Endometrium (tissue), 2 donors: ENCODE data around the gene RGS7.
"Not testable (repeated sequence)": the region's sequence is repeated elsewhere in the genome, so short reads cannot be mapped to it uniquely, and the experiment has no call there.

Experiments used
- FAIRE-seq: peaks from 2 replicates; lab custom pipeline; 2012; peaks lifted over from hg19 to GRCh38; lab: Jason Lieb, UNC
- donor health status: control.
- donor health status: control.

The RGS7 gene

GRCh38 chr1:241208910-241209379 lies 148.1 kb downstream of the RGS7 start:
- FAIRE-seq: no peak

DNA sequence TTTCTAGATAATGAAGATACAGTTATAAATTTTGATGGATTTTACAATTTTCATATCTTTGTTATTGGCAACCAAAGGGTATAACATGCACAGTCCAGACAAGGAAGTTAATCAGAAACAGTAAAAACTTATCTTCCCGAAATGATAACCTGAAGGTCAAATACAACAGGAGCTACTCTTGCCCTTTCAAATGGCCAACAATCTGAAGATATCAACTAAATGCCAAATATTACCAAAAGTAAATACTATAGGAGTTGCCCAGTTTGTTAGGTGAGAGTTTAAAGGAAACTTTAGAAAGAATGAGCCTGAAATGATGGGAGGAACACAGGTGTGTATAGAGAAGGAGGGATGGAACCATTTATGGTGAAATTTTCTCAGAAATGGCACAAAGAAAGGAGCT lies 153.2 kb downstream of the RGS7 start:
- FAIRE-seq: no peak

DNA sequence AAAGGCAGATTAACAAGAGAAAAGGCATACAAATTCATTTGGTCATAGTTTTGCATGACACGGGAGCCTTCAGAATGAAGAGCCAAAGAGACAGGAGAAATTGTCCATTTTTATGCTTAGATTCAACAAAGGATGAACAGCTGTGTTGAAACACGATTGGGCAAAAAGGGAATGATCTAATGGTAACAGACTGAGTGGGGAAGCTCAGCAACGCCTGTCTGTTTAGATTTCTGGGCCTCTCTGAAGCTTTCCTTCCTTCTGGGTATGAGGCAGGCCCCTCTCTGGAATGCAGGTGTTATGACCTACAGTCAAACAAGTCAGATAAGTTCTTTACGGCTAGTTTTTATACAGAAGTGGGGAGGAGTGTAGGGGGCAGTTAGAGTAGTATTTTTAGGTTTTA lies 154.6 kb downstream of the RGS7 start:
- no peak for FAIRE-seq

DNA sequence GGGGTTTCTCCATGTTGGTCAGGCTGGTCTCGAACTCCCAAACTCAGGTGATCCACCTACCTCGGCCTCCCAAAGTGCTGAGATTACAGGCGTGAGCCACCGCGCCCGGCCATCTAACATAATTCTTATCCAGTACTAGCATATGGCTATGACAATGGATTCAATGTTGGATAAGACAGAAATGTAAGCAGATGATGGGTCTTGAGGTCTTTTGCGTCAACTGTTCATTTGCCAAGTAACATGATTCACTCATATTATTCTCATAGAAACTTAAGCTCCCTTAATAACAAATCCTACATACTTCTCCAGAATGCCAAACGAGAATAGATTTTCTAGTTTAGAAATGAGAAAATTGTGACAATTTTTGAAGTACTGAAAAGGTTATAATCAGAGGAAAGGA lies 170.3 kb downstream of the RGS7 start:
- no peak for FAIRE-seq

- no peak for FAIRE-seq
These were observed 175.0 kb downstream of the RGS7 start for GRCh38 chr1:241181971-241182370.

- FAIRE-seq: peak; percentile 65
These were observed 175.5 kb downstream of the RGS7 start for GRCh38 chr1:241181471-241181870.

- FAIRE-seq: no peak
These were observed 176.4 kb downstream of the RGS7 start for GRCh38 chr1:241180569-241180968.

DNA sequence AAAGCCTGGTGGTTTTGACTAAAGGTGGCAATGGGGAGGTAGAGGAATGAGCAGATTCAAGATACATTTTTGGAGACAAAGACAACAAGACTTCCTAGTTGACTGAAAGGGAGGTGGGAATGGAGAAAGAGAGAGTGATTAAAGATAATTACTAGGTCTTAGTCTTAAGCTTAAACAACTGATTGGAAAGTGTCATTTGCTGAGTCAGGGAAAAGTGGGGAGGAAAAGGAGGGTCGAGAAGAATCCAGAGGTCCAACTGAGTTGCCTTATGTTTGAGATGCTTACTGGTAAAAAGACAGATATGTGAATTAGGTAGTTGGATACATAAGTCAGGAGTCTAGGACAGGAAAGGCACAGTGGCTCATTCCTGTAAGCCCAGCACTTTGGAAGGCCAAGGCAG lies 179.3 kb downstream of the RGS7 start:
- no peak for FAIRE-seq

GRCh38 chr1:241172486-241172885 lies 184.5 kb downstream of the RGS7 start:
- peak; percentile 96 for FAIRE-seq

DNA sequence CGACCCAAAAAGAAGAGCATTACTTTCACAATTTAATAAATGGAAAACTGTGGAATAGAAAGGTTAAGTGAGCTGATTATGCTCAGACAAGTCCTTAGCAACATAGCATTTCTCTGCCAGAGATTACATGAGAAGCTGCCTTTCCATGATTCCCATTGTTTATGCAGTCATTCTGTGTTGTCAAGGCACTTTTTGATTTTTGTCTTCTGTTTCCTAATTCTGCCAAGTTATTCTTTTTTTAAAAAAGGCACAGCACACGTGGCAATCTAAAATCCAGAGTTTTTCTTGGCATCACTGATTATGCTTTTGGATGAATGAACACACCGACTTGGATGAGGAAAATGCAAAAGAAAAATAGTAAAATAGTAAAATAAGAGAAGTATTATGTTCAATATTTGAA lies 185.0 kb downstream of the RGS7 start:
- no peak for FAIRE-seq

DNA sequence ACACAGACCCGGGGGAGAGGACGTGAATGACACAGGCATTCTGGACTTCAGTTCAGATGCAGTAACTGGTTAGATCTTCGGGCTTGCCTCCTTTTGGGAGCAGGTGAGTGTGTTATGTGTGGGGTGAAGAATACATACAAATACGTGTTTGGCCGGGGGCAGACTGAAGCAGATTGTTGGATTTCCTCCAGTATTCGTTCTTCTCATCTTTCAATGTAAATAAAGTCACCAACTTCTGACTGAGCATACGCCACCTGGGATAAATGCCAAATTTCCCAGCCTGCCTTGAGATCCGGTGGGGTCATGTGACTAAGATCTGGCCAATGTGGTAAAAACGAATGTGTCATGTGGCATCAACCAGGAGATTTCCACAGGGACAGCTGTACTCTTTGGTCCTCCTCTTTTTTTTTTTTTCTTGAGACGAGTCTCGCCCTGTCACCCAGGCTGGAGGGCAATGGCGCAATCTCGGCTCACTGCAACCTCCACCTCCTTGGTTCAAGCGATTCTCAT lies 189.8 kb downstream of the RGS7 start:
- FAIRE-seq: no peak

DNA sequence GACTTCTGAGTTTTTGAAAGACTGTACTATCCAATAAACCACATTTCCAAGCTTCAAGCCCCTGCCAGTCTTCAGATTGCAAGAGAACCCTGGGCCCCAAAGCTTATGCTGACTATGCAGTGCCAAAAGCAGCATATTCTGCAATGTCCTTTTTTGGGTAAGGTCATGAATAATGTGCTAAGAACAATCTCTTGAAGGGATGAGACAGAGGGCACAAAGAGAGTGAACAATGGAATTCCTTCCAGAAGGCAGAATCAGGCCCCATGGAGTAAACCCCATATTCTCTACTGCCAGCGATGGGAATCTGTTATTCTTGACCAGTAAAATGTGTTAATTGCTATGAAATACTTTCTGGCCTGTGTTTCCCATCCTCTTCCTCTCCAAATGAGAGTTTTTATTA lies 190.4 kb downstream of the RGS7 start:
- FAIRE-seq: no peak

DNA sequence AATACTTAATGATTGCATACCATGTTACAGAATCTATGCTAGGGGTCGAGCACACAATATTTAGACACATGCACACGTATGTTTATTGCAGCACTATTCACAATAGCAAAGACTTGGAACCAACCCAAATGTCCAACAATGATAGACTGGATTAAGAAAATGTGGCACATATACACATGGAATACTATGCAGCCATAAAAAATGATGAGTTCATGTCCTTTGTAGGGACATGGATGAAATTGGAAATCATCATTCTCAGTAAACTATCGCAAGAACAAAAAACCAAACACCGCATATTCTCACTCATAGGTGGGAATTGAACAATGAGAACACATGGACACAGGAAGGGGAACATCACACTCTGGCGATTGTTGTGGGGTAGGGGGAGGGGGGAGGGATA lies 191.7 kb downstream of the RGS7 start:
- not testable (repeated sequence) for FAIRE-seq

DNA sequence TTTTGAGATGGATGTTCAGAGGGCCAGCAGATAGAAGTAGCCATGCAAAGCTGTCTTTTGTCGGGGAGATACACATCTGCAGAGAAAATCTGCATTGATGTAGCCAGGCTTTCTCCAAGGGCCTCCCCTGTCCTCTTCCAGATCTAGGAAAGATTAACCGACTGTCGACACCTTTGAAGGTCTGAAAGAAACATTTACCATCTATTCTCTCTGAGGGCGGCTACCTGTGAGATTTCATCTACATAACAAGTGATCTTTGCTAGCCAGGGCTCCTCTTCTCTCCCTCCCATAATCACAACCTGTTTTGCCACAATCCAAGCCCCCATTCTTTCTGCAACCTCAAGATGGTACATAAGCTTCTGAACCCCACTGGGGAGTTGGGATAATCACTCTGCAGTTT lies 193.6 kb downstream of the RGS7 start:
- FAIRE-seq: no peak

DNA sequence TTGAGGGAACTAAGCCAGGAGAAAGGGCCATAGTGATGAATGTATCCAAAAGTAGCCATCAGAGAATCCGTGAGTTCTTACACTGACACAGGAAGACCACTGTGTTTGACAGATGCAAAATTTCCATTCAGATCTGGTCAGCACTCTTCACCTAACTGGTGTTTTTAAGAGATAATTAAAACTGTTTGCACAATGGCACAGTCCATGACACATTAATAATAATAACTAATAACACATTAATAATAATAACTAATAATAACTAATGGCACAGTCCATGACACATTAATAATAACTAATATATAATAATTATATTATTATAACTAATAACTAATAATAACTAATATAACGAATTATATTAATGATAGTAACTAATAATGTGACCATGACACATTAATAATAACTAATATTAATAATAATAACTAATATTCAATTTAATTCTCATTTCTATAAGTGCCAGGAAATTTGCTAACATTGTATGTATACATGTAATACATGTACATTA lies 195.8 kb downstream of the RGS7 start:
- no peak for FAIRE-seq

DNA sequence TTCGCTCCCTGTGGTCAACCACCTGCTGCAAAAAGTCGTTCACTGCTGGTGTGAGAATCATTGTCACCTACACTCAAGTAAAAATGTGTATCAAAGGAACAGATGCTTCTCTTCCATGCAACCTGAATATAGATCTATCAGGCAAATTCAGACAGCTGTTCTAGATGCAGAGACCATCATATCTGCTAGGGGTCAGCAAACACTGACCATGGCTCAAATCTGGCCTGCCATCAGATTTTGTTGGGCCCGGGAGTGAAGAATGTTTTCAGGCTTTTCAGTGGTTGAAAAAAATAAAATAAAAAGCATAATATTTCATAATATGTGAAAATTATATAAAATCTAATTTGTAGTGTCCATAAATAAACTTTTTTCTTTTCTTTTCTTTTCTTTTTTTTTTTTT lies 199.6 kb downstream of the RGS7 start:
- no peak for FAIRE-seq

DNA sequence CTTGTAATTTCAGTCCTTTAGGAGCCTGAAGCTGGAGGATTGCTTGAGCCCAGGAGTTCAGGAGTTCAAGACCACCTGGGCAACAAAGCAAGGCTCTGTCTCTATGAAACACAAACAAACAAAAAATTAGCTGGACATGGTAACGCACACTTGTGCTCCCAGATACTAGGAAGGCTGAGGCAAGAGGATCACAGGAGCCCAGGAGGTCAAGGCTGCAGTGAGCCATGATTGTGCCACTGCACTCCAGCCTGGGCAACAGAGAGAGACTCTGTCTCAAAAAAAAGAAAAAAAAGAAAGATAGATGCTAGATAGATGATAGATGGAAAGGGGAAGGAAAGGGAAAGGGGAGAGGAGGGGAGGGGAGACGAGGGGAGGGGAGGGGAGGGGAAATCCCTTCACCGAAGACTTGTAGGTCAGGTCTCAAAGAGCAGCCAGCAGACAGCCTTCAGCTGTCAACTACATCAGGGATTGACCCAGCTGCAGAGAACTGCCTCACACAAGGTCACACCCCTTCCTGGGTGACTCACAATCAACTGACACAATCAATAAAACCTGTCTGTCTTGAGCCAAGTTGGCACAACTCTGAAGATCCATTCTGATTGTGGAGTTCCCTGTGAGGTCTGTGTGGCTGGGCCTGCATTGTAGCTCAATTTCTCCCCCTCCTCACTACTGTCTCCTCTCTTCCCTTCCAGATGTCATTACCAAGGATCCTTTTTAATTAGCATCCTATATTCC lies 200.6 kb downstream of the RGS7 start:
- FAIRE-seq: no peak

DNA sequence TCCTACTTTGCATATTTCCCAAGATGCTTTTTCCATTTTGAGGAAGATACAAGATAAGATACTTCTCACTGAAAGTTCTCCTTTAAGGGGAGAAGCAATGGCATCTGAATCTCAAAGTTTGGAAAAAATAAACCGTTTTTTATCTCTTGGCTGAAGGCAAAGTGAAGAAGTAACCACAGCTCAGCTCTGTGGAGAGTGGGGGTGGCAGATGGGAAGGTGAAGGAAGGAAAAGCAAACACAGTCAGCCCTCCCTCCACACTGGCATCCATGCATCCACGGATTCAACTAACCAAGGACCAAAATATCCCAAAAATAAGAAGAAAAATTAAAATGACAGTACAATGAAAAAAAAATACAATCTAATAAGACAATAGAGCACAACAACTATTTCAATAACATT lies 211.1 kb downstream of the RGS7 start:
- FAIRE-seq: no peak

- no peak for FAIRE-seq
These were observed 213.1 kb downstream of the RGS7 start for GRCh38 chr1:241143765-241144442.

DNA sequence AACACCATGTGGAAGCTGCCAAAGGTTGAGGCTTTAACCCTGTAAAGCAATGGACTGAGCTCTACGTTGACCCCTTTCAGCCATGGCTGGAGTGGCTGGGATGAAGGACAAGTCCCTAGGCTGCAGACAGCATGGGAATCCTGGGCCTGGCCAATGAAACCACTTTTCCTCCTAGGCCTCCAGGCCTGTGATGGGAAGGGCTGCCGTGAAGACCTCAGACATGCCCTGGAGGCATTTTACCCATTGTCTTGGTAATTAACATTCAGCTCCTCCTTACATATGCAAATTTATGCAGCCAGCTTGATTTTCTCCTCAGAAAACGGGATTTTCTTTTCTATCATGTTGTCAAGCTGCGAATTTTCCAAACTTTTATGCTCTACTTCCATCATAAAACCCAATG lies 214.5 kb downstream of the RGS7 start:
- FAIRE-seq: no peak

DNA sequence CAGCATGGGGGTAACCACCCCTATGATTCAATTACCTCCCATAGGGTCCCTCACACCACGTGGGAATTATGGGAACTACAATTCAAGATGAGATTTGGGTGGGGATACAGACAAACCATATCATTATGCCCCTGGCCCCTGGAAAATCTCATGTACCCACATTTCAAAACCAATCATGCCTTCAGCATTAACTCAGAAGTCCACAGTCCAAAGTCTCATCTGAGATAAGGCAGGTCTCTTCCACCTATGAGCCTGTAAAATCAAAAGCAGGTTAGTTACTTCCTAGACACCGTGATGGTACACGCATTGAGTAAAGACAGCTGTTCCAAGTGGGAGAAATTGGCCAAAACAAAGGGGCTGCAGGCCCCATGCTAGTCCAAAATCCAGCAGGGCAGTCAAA lies 215.4 kb downstream of the RGS7 start:
- FAIRE-seq: not testable (repeated sequence)

- FAIRE-seq: no peak
These were observed 216.3 kb downstream of the RGS7 start for GRCh38 chr1:241140670-241141069.

GRCh38 chr1:241139047-241139446 lies 218.0 kb downstream of the RGS7 start:
- FAIRE-seq: no peak
